RWPE1 (cell line): ENCODE results near the gene MS4A12.
"Not testable (repeated sequence)": the region's sequence is repeated elsewhere in the genome, so short reads cannot be mapped to it uniquely, and the experiment has no call there.

Source experiments
- CTCF ChIA-PET: fragments of 350-600 bp; sonication (Branson Sonifier 250); formaldehyde crosslinking; extraction: SDS; loops from one replicate; lab custom pipeline; 2021; lab: Yijun Ruan, JAX
- POLR2A ChIA-PET: fragments of 400-600 bp; formaldehyde crosslinking; extraction: SDS; loops from one replicate; lab custom pipeline; 2020; ENCODE audit warnings: antibody characterized with exemption; ENCODE audit not compliant: low non-redundant PET; lab: Yijun Ruan, JAX
- DNase-seq: peaks from one replicate; pipeline ENCODE4 v3.0.0; 2012; ENCODE audit warnings: low spot score
- H3K27ac ChIP-seq: fragments of 450-650 bp; 2 replicates; pipeline ENCODE4 v1.5.1; 2017
- CTCF ChIP-seq: fragments of 450-650 bp; conservative IDR thresholded peaks from 2 replicates; pipeline ENCODE4 v1.5.1; 2017; ENCODE audit warnings: low read depth, mild to moderate bottlenecking

The MS4A12 gene

GRCh38 chr11:60530454-60531100 is 38.0 kb downstream of the MS4A12 start:
- no peak overlapping the region for H3K27ac ChIP-seq
- CTCF ChIA-PET: no interaction called here
- DNase-seq: no peak
- no peak for TF ChIP-seq CTCF
- POLR2A ChIA-PET: no interaction called here

DNA sequence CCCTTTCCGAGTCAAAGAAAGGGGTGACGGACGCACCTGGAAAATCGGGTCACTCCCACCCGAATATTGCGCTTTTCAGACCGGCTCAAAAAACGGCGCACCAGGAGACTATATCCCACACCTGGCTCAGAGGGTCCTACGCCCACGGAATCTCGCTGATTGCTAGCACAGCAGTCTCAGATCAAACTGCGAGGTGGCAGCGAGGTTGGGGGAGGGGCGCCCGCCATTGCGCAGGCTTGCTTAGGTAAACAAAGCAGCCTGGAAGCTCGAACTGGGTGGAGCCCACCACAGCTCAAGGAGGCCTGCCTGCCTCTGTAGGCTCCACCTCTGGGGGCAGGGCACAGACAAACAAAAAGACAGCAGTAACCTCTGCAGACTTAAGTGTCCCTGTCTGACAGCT is 39.8 kb downstream of the MS4A12 start:
- DNase-seq, H3K27ac ChIP-seq, CTCF ChIA-PET, POLR2A ChIA-PET: not testable (repeated sequence)

- POLR2A ChIA-PET, DNase-seq, CTCF ChIA-PET, H3K27ac ChIP-seq: not testable (repeated sequence)
Measured at GRCh38 chr11:60538627-60539026, 46.0 kb downstream of the MS4A12 start.

GRCh38 chr11:60544077-60544476 is 51.5 kb downstream of the MS4A12 start:
- ChIA-PET POLR2A (no interaction called here), CTCF (no interaction called here)
- no peak for TF ChIP-seq CTCF
- DNase-seq: no peak
- no peak overlapping the region for H3K27ac ChIP-seq
